PFSK-1 (cell line): ENCODE measurements around the gene TBX4.

ENCODE experiments used
- FOXP2 ChIP-seq: optimal IDR thresholded peaks from 2 replicates; pipeline ENCODE3; 2011; ENCODE audit warnings: borderline replicate concordance, control low read depth, inconsistent platforms; ENCODE audit not compliant: insufficient read depth; ENCODE audit errors: extremely low read length, extremely low read depth
- POLR2AphosphoS5 ChIP-seq: IDR thresholded peaks from 2 replicates; pipeline ENCODE4 v1.6.1; 2012; ENCODE audit warnings: low read depth, mild to moderate bottlenecking, control low read depth, low read length, moderate library complexity
- REST ChIP-seq, 2 experiments: IDR thresholded peaks; 2 replicates each; pipeline versions ENCODE4 v1.6.1 to v1.8.0; 2011 to 2012; ENCODE audit warnings: low read depth in 2 of 2, low read length in 2 of 2, control low read depth in 1 of 2, inconsistent platforms in 1 of 2, mild to moderate bottlenecking in 1 of 2, moderate library complexity in 1 of 2; ENCODE audit not compliant: insufficient read depth in 1 of 2
- SIN3A ChIP-seq: IDR thresholded peaks from 2 replicates; pipeline ENCODE4 v1.6.1; 2012; ENCODE audit warnings: mild to moderate bottlenecking, low read length, moderate library complexity, borderline replicate concordance; ENCODE audit not compliant: insufficient read depth
- TAF1 ChIP-seq: IDR thresholded peaks from 2 replicates; pipeline ENCODE4 v1.6.1; 2012; ENCODE audit warnings: low read length, control low read depth, borderline replicate concordance; ENCODE audit not compliant: insufficient read depth

The TBX4 gene

GRCh38 chr17:61475726-61476125 is 23.5 kb downstream of the TBX4 start:
- TF ChIP-seq TAF1: no peak
- TF ChIP-seq REST (IDR thresholded peaks at IDR 0.05; ENCODE audit: insufficient read depth in 1 of 2, low read depth in 2 of 2, low read length in 2 of 2): no peak
- no peak for TF ChIP-seq SIN3A
- no peak for TF ChIP-seq POLR2AphosphoS5
- no peak for TF ChIP-seq FOXP2

DNA sequence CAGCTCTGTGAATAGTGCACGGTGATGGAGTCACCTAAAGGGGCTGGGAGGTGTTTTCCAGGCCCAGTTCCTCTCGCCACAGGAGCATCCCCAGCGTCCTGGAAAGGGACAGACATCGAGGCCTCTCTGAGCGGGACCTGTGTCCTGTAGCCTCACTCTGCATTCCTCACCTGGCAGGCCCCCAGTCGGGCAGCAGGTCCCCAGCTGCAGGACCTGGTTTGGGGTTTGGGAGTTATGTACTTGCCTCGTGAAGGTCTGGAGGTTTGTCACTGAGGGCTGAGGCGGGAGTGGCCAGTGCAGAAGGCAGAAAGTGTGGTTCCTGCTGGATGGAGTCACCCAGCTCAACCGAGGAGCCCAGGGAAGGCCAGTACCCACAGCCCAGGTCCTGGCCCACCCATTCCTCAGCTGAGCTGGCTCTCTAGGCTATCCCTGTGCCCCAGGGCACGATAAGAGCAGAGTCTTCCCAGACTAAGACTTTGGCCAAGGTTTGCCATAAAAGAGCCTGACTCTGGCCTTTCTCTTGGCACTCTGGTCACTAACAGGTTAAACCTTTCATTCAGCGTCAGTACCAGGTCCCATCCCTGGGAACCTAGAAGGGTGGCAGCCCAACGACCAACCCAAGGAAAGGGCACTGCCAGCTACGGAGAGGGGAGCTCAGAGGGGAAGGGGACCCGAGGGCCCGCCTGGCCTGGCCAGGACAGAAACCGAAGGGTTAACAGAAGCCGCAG is 24.4 kb downstream of the TBX4 start:
- TF ChIP-seq TAF1: no peak
- TF ChIP-seq REST (IDR thresholded peaks at IDR 0.05; ENCODE audit: insufficient read depth in 1 of 2, low read depth in 2 of 2, low read length in 2 of 2): no peak
- TF ChIP-seq POLR2AphosphoS5: no peak
- TF ChIP-seq FOXP2: no peak
- TF ChIP-seq SIN3A: no peak

DNA sequence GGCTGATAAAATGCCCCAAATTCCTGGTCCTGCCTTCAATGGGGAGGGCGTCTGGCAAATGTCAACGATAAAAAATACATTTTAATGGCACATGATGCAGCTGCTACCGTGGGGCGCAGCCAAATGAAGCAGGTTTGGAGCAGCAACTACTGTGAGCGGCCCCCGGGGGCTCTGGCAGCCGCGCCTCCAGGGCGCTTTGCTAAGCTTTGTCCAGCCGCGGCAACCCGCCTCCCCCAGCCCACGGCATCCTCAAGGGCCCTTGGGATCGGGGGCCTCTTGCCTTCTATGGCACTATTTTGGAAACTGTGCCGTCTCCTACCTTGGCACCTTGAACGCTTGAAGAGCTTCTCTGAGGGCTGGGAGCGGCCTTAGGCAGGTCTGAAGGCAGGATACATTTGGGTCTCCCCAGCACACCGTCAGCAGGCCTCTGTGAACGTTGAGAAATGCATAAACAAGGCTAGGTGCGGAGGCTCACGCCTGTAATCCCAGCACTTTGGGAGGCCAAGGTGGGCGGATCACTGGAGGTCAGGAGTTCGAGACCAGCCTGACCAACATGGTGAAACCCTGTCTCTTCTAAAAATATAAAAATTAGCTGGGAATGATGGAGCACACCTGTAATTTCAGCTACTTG is 25.1 kb downstream of the TBX4 start:
- no peak for TF ChIP-seq TAF1

DNA sequence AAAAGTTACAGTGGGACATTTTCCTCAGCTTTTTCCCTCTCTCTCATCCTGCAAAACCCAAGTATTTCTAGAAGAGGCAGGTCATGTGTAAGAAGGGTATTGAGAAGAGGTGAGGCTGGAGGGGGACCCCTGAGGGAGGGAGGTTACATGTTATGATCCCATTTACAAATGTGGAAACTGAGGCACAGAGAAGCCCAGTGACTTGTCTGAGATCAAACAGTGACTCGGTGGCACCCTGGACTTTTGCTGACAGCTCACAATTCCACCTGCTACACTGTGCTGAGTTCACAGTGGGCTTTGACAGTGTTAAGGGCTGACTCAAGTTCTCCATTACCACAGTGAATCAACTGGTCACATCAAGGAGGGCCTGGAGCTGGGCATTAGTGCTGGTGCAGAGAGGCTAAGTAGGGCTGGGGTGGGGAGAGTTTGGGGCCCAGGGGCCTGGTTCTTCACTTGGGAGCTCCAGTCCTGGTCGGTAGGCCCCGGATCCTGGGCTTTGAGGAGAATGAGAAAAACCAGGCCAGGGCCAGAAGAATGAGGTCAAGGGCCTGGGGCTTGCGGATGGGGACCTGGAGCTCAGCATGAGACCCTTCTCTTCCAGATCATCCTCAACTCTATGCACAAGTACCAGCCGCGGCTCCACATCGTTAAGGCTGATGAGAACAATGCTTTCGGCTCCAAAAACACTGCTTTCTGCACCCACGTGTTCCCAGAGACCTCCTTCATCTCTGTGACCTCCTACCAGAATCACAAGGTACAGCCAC is 26.0 kb downstream of the TBX4 start:
- TF ChIP-seq FOXP2: no peak
- no peak for TF ChIP-seq REST (IDR thresholded peaks at IDR 0.05; ENCODE audit: insufficient read depth in 1 of 2, low read depth in 2 of 2, low read length in 2 of 2)
- TF ChIP-seq TAF1: no peak
- TF ChIP-seq POLR2AphosphoS5: no peak
- no peak for TF ChIP-seq SIN3A

- no peak for TF ChIP-seq POLR2AphosphoS5
- no peak for TF ChIP-seq SIN3A
- TF ChIP-seq FOXP2: no peak
- TF ChIP-seq TAF1: no peak
- no peak for TF ChIP-seq REST (IDR thresholded peaks at IDR 0.05; ENCODE audit: insufficient read depth in 1 of 2, low read depth in 2 of 2, low read length in 2 of 2)
Measured at GRCh38 chr17:61478790-61479492, 26.7 kb downstream of the TBX4 start.
